HG03135 (cell line): ENCODE measurements around the gene CDX2.

Source experiments
- ATAC-seq: cut with Tn5 transposase; IDR thresholded peaks from one replicate; pipeline ENCODE4 v1.9.1; 2021; ENCODE audit warnings: mild to moderate bottlenecking, moderate library complexity; ENCODE audit not compliant: unreplicated experiment

The CDX2 gene

DNA sequence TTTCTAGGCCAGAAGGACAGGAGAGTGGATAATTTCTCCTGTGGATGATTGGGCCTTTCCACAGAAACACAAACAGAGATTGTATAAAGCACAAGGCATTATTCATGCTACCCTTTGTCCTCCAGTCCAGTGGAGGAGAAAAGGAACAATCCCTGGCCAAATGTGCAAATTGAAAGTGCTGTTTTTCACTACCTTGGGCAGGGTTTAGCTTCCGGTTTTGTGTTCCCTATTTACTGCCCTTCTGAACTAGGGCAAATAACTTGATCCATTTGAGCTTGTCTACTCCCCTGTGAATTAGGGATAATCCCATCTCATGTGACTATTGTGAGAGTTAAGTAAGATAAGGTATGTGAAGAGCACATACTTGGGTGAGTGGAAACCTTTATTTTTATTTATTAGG, 36.0 kb downstream of the CDX2 start:
- ATAC-seq = no peak

DNA sequence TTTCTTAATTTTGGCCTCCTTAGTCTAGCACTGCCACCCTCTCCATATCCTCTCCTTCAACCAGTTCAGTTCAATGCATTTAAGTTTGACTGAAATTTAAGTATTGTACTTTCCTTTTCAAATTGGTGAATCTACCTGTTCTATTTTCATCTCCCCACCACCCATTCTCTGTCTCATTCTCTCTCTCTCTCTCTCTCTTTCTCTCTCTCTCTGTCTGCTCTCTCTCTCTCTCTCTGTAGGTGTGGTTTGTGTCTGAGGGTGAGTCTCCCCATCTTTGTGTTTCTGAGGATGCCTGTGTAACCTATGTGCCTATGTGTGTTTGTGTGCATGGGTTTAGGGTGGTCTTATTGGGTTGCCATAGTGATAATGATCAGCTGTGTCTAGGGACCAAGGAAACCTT, 39.2 kb downstream of the CDX2 start:
- ATAC-seq = no peak

DNA sequence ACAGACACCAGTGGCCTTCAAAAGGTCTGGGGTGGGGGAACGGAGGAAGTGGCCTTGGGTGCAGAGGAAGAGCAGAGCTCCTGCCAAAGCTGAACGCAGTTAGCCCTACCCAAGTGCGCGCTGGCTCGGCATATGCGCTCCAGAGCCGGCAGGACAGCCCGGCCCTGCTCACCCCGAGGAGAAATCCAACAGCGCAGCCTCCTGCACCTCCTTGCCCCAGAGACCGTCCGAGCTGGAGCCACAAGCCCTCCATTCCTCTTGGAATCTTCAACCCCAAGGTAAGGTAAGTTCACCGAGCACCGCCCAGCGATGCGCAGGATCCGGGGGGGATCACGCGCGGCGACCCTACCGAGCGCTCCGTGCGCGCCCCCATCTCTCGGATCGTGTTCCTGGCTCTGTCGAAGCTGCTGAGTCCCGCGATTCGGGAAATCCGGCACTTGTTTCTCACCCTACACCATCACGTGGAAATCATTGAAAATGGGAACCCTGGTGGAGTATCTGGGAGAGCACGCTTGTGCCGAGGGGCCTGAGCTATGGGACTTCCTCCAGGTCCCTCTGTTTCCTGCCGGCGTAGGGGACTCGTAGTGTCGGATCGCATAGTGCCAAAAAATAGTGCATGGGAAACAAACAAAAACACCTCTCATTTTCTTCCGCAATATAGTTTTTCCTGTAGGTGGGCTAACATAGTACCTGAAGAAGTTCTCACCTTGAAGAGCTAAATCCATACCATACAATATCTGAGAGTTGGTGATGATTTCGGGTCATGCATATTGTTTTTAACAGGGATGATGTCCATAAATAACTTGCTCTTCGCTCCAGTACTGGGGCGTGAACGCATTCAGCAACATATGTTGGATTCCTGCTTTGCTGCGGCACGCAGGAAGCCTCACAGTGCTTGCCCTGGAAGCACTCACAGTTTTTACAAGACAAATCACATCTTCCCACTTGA, 40.0 kb downstream of the CDX2 start:
- no peak for ATAC-seq

DNA sequence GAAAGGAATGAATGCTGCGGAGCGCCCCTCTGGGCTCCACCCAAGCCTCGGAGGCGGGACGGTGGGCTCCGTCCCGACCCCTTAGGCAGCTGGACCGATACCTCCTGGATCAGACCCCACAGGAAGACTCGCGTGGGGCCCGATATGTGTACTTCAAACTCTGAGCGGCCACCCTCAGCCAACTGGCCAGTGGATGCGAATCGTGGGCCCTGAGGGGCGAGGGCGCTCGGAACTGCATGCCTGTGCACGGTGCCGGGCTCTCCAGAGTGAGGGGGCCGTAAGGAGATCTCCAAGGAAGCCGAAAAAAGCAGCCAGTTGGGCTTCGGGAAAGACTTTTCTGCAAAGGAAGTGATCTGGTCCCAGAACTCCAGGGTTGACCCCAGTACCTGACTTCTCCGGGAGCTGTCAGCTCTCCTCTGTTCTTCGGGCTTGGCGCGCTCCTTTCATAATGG, 40.7 kb downstream of the CDX2 start:
- no peak for ATAC-seq

DNA sequence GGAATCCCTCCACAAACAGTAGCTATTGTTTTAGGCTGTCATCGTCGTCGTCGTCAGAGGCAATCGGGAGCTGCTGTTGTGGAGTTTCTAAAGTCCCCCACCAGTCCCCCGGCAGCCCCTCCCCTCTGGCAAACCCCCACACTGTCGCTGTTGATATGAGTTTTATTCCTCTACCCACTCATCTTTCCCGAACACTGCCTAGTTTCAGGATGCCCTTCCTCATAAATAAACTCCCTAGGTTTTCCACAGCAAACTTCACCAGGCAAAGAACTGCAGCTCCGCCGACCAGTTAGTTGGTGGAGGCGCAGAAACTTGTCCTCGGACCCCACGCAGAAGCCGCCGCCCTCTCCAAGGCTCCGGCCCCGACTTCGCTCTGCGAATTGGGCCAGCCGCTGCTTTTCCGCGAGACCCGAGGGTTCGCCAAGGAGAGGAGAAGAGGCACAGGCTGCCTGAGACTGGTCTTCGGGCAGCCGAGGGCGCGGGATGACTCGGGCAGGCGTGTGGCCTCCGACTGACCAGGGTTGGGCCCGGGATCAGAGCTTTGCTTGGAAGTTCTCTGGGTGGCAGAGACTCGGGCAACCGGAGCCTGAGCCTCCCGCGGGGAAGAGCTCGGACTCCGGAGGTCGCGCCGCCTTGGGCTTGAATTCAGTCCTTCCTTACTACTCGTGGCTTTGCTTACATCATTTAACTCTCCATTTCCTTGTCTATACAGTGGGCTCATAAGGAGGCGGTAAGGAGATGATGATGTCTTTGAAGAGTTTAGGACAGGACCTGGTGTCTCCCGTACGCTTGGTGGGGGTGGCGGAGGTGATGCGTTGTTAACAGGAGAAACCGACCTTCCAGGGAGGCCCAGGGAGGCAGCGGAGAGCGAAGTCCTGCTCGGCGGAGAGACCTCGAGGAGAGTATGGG, 41.4 kb downstream of the CDX2 start:
- ATAC-seq = no peak

DNA sequence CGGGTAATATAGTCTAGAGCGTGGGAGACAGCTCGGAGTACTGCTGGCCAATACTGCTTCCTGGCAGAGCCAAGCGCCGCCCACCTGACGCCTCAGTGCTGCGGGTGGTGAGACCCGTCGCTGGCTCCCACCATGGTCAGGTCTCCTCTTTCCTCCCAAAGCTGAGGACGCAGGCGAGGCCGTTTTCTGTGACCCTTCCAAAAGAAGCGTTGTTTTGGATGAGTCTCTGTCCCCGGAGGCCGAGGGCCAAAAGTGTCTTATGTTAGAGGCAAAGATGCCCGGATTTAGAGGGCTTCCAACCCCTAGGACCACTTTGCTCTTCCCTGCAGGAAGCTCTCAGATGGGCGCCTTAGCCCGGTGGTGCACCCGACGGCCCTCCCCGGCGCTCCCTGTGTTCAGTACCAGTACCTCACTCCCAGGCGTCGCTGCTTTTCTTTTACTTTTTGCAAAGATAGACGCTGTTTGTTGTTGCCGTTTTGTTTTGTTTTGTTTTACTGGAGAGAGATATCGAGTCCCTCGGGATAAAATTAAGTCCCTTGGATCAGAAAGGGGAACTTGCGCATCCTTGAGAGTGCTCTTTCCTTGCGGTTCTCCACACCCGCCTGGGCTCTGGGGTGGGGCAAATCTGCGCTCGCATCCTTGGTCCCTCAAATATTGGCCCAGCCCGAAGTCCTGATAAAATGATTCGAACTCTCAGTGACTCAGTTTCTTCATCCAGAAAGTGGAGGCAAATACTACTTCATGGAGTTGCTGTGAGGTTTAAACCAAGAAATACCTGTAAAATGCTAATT, 42.3 kb downstream of the CDX2 start:
- no peak for ATAC-seq

DNA sequence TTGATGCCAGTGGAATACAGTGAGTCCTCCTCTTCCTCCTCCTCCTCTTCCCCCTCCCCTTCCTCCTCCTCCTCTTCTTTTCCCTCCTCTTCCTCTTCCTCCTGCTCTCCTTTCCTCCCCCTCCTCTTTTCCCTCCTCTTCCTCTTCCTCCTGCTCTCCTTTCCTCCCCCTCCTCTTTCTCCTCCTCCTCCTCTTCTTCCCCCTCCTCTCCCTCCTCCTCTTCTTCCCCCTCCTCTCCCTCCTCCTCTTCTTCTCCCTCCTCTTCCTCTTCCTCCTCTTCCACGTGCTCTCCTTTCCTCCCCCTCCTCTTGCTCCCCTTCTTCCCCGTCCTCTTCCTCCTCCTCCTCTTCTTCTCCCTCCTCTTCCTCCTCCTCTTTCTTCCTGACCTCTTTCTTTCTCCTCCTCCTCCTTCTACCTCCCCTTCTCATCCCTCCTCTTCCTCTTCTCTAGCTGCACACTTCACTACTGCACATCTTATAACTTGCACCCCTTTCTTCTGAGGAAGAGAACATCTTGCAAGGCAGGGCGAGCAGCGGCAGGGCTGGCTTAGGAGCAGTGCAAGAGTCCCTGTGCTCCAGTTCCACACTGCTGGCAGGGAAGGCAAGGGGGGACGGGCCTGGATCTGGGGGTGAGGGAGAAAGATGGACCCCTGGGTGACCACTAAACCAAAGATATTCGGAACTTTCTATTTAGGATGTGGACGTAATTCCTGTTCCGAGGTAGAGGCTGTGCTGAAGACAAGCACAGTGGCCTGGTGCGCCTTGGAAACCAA, 43.7 kb downstream of the CDX2 start:
- ATAC-seq = no peak

DNA sequence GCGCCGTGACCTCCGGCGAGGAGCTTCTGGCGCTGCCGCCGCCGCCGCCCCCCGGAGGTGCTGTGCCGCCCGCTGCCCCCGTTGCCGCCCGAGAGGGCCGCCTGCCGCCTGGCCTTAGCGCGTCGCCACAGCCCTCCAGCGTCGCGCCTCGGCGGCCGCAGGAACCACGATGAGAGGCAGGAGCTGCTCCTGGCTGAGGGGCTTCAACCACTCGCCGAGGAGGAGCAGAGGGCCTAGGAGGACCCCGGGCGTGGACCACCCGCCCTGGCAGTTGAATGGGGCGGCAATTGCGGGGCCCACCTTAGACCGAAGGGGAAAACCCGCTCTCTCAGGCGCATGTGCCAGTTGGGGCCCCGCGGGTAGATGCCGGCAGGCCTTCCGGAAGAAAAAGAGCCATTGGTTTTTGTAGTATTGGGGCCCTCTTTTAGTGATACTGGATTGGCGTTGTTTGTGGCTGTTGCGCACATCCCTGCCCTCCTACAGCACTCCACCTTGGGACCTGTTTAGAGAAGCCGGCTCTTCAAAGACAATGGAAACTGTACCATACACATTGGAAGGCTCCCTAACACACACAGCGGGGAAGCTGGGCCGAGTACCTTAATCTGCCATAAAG, 44.5 kb downstream of the CDX2 start:
- no peak for ATAC-seq

DNA sequence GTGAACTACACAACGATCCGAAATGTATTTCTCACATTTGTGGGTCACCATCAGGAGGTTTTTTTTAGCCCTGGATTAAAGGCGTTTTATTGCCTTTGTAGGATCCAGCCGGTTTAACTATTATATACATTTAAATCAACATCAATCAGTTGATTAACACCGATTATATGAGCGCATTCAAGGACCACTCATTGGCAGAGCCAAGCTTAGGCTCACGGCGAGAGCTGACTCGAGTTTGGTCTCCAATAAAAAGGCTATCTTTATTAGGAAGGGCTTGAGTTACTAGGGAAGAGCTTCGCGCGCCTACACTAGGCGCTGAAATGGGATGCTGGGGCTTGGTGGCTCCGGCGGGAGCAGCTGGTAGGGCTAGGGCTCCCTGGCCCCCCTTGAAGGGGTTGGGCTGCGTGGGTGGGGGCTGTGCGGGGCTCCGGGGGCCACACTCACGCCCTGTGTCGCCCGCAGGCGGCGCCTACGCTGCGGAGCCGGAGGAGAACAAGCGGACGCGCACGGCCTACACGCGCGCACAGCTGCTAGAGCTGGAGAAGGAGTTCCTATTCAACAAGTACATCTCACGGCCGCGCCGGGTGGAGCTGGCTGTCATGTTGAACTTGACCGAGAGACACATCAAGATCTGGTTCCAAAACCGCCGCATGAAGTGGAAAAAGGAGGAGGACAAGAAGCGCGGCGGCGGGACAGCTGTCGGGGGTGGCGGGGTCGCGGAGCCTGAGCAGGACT, 45.2 kb downstream of the CDX2 start:
- no peak for ATAC-seq

DNA sequence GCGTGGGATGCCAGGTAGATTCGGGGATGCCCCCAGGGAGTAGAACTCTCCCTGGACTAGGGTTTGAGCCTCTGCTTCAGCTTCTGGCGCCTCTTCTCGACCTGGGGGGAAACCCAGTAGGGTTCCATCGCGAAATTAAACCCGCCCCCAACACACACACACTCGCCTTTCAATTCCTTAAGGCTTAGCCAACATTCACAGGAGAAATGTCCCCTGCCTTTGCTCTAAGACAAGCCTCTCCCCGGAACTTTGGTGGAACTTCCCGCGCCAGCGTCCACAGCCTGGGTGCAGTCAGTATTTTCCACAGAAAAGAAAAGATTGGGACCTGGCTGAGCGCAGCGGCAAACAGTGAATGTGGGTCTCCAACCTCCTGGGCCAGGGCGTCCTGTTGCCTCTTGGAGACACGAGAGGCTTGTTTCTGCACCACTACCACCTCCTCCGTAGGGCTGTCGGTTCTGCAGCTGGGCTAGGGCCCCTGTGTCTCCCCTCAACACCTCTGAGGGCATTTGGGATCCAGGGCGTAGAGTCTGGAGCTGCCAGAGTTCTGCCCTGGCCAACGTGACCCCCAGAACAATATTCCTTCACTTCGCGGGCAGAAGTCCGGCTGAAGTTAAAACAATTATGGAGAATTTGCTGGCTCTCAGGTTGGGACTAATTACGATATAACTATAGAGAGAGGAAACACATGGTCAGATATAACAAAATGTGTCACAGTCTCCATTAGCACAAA, 46.1 kb downstream of the CDX2 start:
- ATAC-seq = no peak

DNA sequence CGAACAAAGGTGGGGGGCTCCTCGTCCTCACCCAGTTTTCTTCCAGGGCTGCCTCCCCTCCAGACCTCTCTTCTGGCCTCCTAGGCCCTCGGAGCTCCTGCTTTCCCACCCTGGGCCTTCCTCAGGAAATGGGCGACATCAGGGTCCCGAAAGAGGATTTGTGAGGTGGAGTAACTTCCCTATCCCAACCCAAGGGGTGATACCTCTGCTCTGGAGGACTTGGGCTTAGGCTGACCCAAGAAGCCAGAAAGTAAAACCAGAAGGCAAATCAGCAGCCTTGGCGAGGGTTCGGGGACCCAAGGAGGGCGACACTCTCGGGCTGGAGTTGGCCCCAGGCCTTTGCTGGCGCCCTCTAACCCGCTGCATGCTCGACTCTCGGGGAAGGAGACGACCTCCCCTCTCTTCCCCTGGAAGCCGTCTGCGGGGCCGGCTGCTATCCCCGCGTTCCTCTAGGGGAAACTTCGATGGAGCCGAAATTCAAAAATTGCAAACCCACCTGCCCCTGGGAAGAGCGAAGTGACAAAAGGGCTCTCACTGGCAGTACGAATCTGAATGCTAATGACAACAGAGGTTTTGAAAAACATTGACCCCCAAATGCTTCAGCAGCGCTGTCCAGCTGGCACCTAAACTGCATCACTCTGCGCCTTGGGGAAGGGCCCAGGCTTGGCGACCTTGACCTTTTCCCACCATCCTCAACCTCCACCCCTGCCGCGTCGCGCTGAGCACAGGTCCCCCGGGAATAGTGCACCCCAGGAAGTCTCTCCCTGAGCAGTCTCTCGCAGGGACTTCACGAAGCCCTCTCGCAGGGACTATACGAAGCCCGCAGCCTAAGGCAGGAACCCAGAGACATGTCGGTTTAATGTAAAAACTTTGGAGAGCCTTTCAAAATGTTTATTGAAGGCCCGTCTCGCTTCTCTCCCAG, 46.9 kb downstream of the CDX2 start:
- no peak for ATAC-seq

DNA sequence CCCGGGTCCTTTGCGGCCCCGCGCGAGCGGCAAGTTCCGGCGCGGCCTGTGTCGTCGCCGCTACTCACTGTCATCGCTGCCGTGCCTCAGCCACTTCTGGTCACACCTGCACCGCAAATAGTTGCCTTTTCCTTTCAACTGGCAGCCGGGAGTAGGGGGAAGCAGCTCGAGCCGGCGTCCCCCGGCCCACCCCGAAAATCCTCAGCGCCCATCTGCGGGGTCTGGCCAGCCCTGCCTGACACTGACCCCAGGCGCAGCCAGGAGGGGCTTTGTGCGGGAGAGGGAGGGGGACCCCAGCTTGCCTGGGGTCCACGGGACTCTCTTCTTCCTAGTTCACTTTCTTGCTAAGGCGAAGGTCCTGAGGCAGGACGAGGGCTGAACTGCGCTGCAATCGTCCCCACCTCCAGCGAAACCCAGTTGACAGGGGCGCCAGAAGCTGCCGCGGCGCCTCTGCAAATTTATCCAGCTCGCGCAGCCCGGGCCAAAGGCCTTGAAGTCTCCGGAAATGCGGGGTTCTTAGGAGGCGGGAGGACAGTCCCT, 47.6 kb downstream of the CDX2 start:
- no peak for ATAC-seq

DNA sequence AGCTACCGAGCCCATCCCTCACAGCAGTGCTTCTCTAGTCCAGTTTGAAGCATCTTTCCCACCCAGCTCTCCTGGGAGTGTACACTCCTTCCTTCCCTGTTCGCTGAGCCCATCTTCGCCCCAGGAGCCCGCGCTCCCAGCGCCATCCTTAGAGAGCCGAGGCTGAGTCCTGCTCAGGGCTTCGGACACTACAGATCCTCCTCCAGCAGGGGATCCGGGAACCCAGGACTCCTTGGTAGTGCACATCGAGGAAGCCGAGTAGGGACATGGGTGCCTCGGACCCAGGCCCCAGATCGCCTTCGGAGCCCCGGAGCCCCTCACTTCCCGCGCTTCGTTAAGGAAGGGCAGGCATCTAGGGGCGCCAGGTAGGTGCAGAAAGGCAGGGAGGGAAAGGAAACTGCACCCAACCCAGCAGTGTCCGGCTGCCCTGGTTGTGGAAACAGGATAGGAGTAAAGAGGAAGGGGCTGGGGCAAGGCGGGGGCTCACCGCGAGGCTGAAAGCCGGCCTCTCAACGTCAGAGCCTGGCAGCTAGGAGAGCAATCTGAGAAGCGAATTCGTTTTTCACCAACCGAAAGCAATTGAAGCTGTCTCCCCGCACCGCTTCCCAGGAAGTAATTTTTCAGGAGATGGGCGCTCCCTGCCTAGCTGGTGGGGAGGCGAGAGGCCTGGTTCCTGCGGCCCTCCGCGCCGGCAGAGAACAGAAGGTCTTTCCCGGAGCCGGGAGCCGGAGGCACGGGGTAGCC, 48.3 kb downstream of the CDX2 start:
- ATAC-seq = no peak

DNA sequence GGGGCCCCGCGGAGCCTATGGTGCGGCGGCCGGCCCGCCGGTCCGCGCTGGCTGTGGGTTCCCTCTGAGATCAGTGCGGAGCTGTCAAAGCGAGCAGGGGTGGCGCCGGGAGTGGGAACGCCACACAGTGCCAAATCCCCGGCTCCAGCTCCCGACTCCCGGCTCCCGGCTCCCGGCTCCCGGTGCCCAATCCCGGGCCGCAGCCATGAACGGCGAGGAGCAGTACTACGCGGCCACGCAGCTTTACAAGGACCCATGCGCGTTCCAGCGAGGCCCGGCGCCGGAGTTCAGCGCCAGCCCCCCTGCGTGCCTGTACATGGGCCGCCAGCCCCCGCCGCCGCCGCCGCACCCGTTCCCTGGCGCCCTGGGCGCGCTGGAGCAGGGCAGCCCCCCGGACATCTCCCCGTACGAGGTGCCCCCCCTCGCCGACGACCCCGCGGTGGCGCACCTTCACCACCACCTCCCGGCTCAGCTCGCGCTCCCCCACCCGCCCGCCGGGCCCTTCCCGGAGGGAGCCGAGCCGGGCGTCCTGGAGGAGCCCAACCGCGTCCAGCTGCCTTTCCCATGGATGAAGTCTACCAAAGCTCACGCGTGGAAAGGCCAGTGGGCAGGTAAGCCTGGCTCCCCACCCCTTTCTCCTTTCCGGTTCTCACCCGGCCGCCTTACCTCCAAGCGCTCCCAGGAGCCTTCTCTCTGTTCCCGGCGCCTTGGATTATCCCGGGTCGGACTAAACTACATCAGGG, 49.0 kb downstream of the CDX2 start, which contains the start of gene PDX1:
Gene PDX1 (plus strand): TSS at position 67 of the 743 bp plus-strand sequence. CDS start 139 bp downstream, at position 206.
- no peak for ATAC-seq

DNA sequence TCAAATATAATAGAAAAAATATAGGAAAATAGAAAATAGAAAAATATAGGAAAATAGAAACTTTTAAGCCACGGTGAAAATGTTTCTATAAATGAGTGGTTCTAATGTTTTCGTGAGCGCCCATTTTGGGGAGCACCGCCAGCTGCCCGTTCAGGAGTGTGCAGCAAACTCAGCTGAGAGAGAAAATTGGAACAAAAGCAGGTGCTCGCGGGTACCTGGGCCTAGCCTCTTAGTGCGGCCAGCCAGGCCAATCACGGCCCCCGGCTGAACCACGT, 49.5 kb downstream of the CDX2 start:
- ATAC-seq = no peak
